ENCODE measurements around the gene EMP1.

- TF ChIP-seq CTCF (IDR thresholded peaks at IDR 0.05) (no peak), TCF7L2 (IDR thresholded peaks at IDR 0.05; ENCODE audit: low read depth, low read length) (no peak), POLR2AphosphoS5 (IDR thresholded peaks at IDR 0.05; ENCODE audit: low read depth, low read length) (no peak), SIN3A (IDR thresholded peaks at IDR 0.05; ENCODE audit: borderline replicate concordance, insufficient read depth, low read depth, low read length) (no peak)
Observed at GRCh38 chr12:13192719-13193118, 3.8 kb upstream of the EMP1 start.
